NB4 (cell line): ENCODE measurements around the gene LAD1.

Experiments used
- MYC ChIP-seq: IDR thresholded peaks from 2 replicates; pipeline ENCODE4 v1.6.1; 2011; ENCODE audit warnings: low read depth, low read length
- POLR2A ChIP-seq: IDR thresholded peaks from 2 replicates; pipeline ENCODE4 v1.6.1; 2011; ENCODE audit warnings: mild to moderate bottlenecking; ENCODE audit not compliant: insufficient read length; ENCODE audit errors: extremely low read depth
- TF ChIP-seq, protein P1 (sequence below): IDR thresholded peaks from one replicate; pipeline ENCODE4 v1.5.1; 2012; ENCODE audit warnings: low read depth, low read length
- TF ChIP-seq, protein P2 (sequence below): IDR thresholded peaks from 2 replicates; pipeline ENCODE4 v1.6.1; 2011; ENCODE audit warnings: low read depth, low read length

DNA sequence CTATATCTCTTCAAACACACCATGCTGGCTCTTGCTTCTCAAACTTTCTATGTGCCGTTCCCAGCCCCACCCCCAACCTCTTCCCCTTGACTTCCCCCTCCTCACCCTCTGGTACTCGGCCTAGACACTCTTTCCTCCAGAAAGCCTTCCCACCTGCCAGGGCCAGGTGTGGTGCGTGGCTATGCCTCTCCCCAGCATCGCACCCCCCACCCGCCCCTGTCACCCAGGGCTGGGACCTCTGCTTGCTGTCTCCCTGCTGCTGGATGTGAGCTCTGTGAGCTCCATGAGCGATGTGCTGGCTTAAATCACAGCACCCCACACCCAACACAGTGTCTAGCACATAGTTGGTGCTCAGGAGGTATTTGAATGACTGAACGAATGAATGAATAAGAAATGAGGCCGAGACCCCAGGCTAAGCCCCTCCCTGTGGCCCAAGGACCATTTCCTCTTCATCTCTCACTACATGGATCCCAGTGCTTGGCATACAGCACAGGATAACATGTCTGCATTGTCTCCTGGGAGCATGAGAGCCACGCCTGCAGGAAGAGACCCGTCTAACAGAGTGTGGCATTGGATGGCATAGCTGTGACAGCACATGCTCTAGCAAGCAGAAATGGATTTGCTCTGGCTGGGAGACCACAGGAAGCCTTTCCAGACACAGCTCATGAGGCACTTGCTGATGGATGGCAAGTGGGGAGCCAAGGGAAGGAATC is 41.3 kb downstream of the LAD1 start:
- TF ChIP-seq, protein P1, sequence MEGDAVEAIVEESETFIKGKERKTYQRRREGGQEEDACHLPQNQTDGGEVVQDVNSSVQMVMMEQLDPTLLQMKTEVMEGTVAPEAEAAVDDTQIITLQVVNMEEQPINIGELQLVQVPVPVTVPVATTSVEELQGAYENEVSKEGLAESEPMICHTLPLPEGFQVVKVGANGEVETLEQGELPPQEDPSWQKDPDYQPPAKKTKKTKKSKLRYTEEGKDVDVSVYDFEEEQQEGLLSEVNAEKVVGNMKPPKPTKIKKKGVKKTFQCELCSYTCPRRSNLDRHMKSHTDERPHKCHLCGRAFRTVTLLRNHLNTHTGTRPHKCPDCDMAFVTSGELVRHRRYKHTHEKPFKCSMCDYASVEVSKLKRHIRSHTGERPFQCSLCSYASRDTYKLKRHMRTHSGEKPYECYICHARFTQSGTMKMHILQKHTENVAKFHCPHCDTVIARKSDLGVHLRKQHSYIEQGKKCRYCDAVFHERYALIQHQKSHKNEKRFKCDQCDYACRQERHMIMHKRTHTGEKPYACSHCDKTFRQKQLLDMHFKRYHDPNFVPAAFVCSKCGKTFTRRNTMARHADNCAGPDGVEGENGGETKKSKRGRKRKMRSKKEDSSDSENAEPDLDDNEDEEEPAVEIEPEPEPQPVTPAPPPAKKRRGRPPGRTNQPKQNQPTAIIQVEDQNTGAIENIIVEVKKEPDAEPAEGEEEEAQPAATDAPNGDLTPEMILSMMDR, result no peak
- TF ChIP-seq MYC (no peak), POLR2A (no peak)
- TF ChIP-seq, protein P2, sequence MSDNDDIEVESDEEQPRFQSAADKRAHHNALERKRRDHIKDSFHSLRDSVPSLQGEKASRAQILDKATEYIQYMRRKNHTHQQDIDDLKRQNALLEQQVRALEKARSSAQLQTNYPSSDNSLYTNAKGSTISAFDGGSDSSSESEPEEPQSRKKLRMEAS, result no peak
